Neutrophil (primary cell): ENCODE data around the gene ATP13A4.

ENCODE experiments used
- H3K27ac ChIP-seq: fragments of 200-600 bp; sonication (generic); 2 replicates; pipeline ENCODE4 v1.5.1; 2016; ENCODE audit warnings: mild to moderate bottlenecking, moderate library complexity
- H3K27me3 ChIP-seq: fragments of 200-600 bp; sonication (generic); 2 replicates; pipeline ENCODE4 v1.6.0; 2016; ENCODE audit warnings: mild to moderate bottlenecking
- H3K36me3 ChIP-seq: fragments of 200-600 bp; sonication (generic); 2 replicates; pipeline ENCODE4 v1.5.1; 2017
- H3K4me1 ChIP-seq, 2 experiments: fragments of 200-600 bp in 1 of 2; sonication (generic) in 1 of 2; 1 replicate in 1 of 2; 2 replicates in 1 of 2; pipeline versions ENCODE4 v1.5.1 to v1.6.1; 2013 to 2016; ENCODE audit warnings: low read depth in 1 of 2, low read length in 1 of 2, mild to moderate bottlenecking in 1 of 2, moderate library complexity in 1 of 2; ENCODE audit not compliant: control insufficient read depth in 1 of 2, insufficient read depth in 1 of 2
- H3K4me3 ChIP-seq, 2 experiments: fragments of 200-600 bp in 1 of 2; sonication (generic) in 1 of 2; 1 replicate in 1 of 2; 2 replicates in 1 of 2; pipeline ENCODE4 v1.5.1; 2013 to 2016; ENCODE audit warnings: low read depth in 1 of 2, low read length in 1 of 2, mild to moderate bottlenecking in 1 of 2, moderate library complexity in 1 of 2
- H3K9me3 ChIP-seq: fragments of 200-600 bp; sonication (generic); 2 replicates; pipeline ENCODE4 v1.5.1; 2016
- TF ChIP-seq, protein P1 (sequence below): fragments of 200-600 bp; sonication (generic); IDR thresholded peaks from 2 replicates; pipeline ENCODE4 v1.5.1; 2016; ENCODE audit warnings: antibody characterized with exemption

Gene ATP13A4

GRCh38 chr3:193416629-193417028 is 138.1 kb downstream of the ATP13A4 start:
- Histone ChIP-seq H3K4me3 (no peak overlapping the region), H3K9me3 (peaks cover 5% of the 10 kb centered on the region), H3K27ac (no peak overlapping the region), H3K36me3 (no peaks in the 10 kb centered on the region), H3K27me3 (no peaks in the 10 kb centered on the region), H3K4me1 (no peaks in the 10 kb centered on the region)
- TF ChIP-seq, protein P1, sequence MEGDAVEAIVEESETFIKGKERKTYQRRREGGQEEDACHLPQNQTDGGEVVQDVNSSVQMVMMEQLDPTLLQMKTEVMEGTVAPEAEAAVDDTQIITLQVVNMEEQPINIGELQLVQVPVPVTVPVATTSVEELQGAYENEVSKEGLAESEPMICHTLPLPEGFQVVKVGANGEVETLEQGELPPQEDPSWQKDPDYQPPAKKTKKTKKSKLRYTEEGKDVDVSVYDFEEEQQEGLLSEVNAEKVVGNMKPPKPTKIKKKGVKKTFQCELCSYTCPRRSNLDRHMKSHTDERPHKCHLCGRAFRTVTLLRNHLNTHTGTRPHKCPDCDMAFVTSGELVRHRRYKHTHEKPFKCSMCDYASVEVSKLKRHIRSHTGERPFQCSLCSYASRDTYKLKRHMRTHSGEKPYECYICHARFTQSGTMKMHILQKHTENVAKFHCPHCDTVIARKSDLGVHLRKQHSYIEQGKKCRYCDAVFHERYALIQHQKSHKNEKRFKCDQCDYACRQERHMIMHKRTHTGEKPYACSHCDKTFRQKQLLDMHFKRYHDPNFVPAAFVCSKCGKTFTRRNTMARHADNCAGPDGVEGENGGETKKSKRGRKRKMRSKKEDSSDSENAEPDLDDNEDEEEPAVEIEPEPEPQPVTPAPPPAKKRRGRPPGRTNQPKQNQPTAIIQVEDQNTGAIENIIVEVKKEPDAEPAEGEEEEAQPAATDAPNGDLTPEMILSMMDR = no peak

DNA sequence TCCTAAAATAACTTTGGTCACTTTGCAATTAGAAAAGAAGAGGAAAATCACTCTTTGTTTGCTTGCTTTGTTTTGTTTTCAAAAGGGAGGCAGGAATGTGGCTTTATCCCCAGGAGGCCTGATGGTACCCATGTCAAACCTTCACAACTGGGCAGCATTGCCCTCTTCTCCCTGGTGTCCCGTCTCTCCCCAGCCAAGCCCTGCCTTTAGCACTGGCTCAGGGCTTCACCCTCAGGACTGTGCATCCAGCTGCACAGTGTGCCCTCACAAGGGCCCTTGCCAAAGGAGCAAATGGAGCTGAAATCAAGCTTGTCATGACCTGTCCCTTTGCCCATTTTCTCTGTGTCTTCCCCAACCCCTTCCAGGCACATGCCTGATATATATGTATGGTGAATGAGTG is 147.0 kb downstream of the ATP13A4 start:
- H3K4me3 ChIP-seq = no peak overlapping the region
- TF ChIP-seq, protein P1 = no peak
- H3K27me3 ChIP-seq = no peaks in the 10 kb centered on the region
- H3K4me1 ChIP-seq = no peaks in the 10 kb centered on the region
- no peak overlapping the region for H3K27ac ChIP-seq
- no peaks in the 10 kb centered on the region for H3K36me3 ChIP-seq
- H3K9me3 ChIP-seq = no peaks in the 10 kb centered on the region

- TF ChIP-seq, protein P1 = no peak
- Histone ChIP-seq H3K27me3 (no peaks in the 10 kb centered on the region), H3K4me3 (no peak overlapping the region), H3K9me3 (no peaks in the 10 kb centered on the region), H3K27ac (no peak overlapping the region), H3K4me1 (no peaks in the 10 kb centered on the region), H3K36me3 (no peaks in the 10 kb centered on the region)
Measured at GRCh38 chr3:193407112-193407511, 147.6 kb downstream of the ATP13A4 start.

DNA sequence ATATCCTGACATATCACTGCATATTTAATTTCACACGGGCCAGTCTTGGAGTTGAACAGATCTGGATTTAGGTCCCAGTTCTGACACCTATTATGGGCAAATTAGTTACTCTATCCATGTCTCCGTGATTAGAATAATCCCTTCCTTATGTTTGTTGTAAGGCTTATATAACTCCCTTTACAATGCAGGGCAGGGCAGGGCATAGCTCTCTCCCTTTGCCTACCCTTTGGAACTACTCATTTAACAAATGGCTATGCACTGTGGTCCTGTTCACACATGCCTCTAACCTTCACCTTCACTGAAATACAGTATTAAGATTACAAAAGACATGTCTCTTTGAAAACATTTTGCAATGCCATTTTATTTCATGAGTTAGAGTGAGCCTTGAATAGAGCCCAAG is 151.4 kb downstream of the ATP13A4 start:
- no peaks in the 10 kb centered on the region for H3K27me3 ChIP-seq
- no peak overlapping the region for H3K4me3 ChIP-seq
- no peak overlapping the region for H3K27ac ChIP-seq
- TF ChIP-seq, protein P1 = no peak
- no peaks in the 10 kb centered on the region for H3K4me1 ChIP-seq
- no peaks in the 10 kb centered on the region for H3K9me3 ChIP-seq
- no peaks in the 10 kb centered on the region for H3K36me3 ChIP-seq

- H3K9me3 ChIP-seq = no peaks in the 10 kb centered on the region
- no peaks in the 10 kb centered on the region for H3K4me1 ChIP-seq
- H3K36me3 ChIP-seq = no peaks in the 10 kb centered on the region
- H3K27me3 ChIP-seq = no peaks in the 10 kb centered on the region
- TF ChIP-seq, protein P1 = no peak
- H3K4me3 ChIP-seq = no peak overlapping the region
- no peak overlapping the region for H3K27ac ChIP-seq
Measured at GRCh38 chr3:193400304-193400703, 154.4 kb downstream of the ATP13A4 start.
